ENCODE data around the gene SERTAD2.

Gene SERTAD2

GRCh38 chr2:64627860-64628841 lies 25.6 kb downstream of the SERTAD2 start:
- DNase-seq (ENCODE audit: low spot score), result no peak

GRCh38 chr2:64626963-64627760 lies 26.6 kb downstream of the SERTAD2 start:
- no peak for DNase-seq (ENCODE audit: low spot score)

- no peak for DNase-seq (ENCODE audit: low spot score)
These were observed 27.4 kb downstream of the SERTAD2 start for GRCh38 chr2:64626146-64626809.

GRCh38 chr2:64625299-64626145 lies 28.2 kb downstream of the SERTAD2 start:
- DNase-seq (ENCODE audit: low spot score), result no peak

- DNase-seq (ENCODE audit: low spot score), result no peak
These were observed 28.9 kb downstream of the SERTAD2 start for GRCh38 chr2:64624862-64625261.

- DNase-seq (ENCODE audit: low spot score), result no peak
These were observed 29.6 kb downstream of the SERTAD2 start for GRCh38 chr2:64624108-64624610.

DNA sequence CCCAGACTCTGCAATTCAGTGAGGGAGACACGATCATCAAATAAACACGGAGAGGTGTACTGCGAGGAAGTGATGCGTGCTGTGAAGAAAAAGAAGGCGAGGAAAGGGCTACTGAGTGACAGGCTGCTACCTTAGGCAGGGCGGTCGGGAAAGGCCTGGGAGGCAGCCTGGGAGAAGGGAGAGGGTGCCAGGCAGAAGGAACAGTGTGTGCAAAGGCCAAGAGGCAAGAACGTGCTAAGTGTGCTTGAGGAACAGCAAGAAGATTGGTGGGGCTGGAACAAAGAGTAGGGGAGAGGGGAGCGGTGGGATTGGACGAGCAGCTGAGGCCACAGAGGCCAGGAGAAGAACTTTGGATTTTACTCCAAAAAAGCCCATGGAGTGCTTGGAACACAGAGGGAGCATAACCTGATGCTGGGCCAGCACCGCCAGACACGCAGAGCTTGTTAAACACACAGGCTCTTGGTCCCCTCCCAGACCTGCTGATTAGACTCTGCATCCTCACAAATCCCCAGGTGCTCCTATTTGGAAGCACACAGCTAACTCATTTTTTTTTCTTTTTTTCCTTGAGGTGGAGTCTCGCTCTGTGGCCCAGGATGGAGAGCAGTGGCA lies 30.4 kb downstream of the SERTAD2 start:
- DNase-seq (ENCODE audit: low spot score), result no peak

DNA sequence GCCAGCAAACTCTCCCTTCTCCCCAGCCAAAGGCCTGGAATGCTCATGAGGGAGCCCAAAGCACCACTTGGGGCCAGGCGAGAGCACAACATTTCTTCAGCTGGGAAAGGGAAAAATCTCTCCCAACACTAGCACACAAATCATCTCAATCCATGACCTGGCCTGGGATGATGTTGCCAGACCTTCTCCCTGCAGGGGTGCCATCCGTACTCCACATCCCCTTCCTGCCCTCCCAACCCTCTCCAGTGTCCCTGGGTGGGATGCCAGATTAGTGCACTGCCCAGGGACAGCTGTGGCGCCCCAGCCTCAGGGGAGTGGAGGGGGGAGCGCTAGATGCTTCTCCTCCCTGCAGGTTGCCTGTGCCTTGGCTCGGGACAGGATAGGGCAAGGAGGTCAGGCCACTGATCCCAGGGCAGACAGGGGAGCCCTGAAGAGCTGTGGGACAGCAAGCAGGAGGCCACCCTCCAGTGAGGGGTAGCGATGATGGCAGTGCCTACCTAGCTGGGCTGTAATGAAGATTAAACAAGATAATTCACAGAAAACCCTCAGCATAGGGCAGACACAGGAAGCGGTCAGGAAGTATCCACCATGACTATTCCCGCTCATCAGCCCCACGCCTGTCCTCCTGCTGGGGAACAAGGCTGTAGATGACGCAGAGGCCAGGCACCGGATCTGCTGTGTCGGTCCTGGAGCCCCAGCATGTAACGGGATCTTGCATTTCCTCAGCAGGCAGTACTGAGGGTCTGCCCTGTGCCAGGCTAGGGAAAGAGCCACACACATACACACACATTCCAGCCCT lies 31.1 kb downstream of the SERTAD2 start:
- no peak for DNase-seq (ENCODE audit: low spot score)

DNA sequence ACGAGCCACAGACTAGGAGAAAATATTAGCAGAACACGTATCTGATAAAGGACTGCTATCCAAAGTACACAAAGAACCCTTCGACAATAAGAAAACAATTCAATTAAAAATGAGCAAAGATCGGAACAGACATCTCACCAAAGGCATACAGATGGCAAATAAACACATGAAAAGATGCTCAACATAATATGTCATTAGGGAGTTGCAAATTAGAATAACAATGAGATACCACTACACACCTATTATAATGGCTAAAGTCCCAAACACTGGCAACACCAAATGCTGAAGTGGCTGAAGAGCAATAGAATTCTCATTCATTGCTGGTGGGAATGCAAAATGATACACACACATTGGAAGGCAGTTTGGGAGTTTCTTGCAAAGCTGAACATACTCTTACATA lies 33.1 kb downstream of the SERTAD2 start:
- DNase-seq (ENCODE audit: low spot score), result no peak

DNA sequence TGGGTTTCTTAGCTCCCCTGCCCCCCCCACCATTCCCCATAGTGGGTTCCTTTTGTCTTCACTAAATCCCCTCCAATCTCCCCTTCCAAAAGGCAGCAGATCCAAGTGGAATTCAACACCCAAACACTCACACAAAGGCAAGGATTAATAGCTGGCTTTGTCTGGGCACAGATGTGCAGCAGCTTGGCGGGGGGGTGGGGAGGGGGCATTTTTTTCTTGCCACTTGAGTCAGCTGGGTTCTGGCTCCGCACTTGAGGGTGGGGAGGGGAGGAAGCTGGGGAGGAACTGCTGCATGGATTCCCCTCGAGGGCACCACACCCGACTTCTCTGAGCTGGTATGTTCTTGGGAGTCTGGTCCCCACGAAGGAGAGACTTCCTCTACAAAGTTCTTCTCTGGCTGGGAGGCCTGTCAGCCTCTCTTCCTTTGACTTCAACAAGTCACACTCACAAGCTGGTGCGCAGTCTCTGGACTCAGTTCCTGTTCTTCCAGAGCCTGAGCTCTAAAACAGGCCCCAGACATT lies 36.0 kb downstream of the SERTAD2 start:
- DNase-seq (ENCODE audit: low spot score), result no peak

DNA sequence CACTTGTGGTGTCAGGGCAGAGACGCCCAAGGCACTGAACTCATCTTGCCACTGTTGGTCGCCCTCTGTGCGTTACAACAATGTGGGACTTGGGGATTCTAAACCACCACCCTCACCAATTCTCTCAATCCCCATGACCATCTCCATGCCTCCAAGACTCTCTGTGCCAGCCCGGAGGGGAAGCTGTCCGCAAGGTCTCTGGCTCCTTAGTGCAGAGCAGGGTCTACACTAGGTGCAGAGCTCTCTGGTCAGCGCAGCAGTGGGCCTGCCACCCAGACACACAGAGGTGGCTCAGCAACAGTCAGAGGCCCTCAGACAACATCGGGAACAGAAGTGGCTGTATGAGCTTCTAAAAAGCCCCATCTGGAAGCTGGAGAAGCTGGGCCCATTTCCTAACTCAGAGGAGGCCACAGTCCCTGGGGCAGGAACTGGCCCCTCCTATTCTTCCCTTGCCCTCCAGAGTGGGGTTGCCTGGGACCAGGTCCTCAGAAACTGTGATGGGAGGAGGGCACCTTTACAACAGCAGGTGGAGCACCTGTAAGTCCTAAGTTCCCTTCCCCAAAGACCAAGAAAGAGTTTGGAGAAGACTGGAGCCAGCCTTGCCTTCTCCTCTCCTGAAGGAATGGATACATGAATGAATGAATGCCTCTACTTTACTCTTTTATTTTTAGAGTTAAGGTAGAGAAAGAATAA lies 37.7 kb downstream of the SERTAD2 start:
- no peak for DNase-seq (ENCODE audit: low spot score)

DNA sequence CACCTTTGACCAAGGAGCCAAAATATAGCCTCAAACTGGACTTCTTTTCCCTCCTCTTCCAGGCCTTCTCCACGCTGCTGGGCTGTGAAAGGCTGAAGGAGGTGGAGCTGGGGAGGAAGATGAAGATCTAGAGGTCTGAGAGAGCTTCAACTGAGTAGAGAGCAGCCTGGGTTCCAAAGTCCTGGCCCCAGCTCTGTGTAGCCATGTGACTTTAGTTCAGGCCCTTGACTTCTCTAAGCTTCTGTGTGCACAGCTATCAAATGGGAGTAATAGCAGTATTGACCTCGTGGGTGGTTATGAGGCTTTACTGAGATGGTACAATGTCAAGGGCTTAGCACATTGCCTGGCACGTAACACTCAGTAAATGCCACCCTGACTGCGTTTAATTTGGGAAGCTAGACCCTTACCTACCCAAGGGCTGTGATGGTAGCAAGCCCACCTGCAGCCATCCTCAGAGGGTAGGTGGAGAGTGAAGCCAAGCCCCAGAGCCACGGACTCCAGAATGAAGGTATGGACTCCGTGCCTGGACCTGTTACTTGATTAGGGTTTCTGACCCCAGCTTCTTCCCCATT lies 38.4 kb downstream of the SERTAD2 start:
- DNase-seq (ENCODE audit: low spot score), result no peak

DNA sequence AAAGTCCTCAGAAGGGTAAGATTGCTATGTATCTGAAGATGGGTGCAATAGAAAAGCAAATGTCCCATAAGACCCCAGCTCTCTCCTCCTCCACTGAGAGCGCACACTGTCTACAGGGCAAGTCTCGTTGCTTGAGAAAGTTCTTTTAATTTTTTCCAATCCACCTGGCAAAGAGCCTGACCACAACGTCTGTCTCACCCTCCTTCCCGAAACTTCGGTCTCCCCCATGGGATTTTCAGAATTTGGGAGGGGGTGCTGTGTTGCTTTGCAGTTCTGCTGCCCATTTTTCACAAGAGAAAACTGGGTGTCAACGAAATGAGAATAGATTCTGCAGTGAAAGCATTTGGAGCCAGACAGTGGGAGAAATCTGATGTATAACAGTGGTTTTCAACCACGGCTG lies 40.4 kb downstream of the SERTAD2 start:
- no peak for DNase-seq (ENCODE audit: low spot score)

GRCh38 chr2:64612575-64613195 lies 41.0 kb downstream of the SERTAD2 start:
- no peak for DNase-seq (ENCODE audit: low spot score)

GRCh38 chr2:64610316-64610855 lies 43.3 kb downstream of the SERTAD2 start:
- DNase-seq (ENCODE audit: low spot score), result no peak

GRCh38 chr2:64609942-64610281 lies 43.8 kb downstream of the SERTAD2 start:
- DNase-seq (ENCODE audit: low spot score), result no peak

GRCh38 chr2:64609227-64609941 lies 44.3 kb downstream of the SERTAD2 start:
- peak; percentile 63 for DNase-seq (ENCODE audit: low spot score)

DNA sequence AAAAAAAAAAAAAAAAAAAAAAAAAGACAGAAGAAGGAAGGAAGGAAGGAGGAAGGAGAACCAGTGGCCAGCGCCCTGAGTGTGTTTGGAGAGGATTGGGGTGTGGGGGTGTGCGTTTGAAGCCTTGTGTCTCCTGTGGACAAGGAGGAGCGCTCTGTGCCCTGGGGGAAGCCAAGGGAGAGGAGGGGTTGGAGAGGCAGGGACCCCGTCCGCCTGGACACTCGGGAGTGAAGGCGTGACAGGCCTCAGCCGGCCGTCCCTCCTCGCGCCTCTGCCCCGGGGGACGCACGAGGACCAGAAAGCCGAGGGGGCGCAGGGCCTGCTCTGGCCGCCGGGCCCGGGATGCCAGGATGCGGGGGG lies 44.9 kb downstream of the SERTAD2 start:
- no peak for DNase-seq (ENCODE audit: low spot score)

Measured in hematopoietic multipotent progenitor cell treated with erythropoietin and hydrocortisone succinate and interleukin-3 and kit ligand, for 17 days (in vitro differentiated cells).